Brain microvascular endothelial cell (primary cell): Measurements from ENCODE around the gene ZBED1.

Source experiments
- DNase-seq: peaks from one replicate; pipeline ENCODE4 v3.0.0-alpha.2; 2020
- H3K27ac ChIP-seq: fragments of 250-450 bp; sonication (Bioruptor Pico); 2 replicates; pipeline ENCODE4 v1.5.1; 2020; ENCODE audit warnings: mild to moderate bottlenecking, moderate library complexity
- H3K27me3 ChIP-seq: fragments of 250-450 bp; sonication (Bioruptor Pico); replicated peaks from 2 replicates; pipeline ENCODE4 v1.5.1; 2020; ENCODE audit warnings: mild to moderate bottlenecking
- H3K36me3 ChIP-seq: fragments of 250-450 bp; sonication (Bioruptor Pico); replicated peaks from 2 replicates; pipeline ENCODE4 v1.5.1; 2020; ENCODE audit warnings: mild to moderate bottlenecking
- H3K4me3 ChIP-seq: 2 replicates; pipeline ENCODE4 v1.5.1; 2011; ENCODE audit warnings: low read depth, mild to moderate bottlenecking, control low read depth, low read length, moderate library complexity
- in situ Hi-C: cut with HindIII; loops from 2 replicates; pipeline ENCODE4 v1.10.0; 2017; ENCODE audit warnings: low sequenced_read_pairs, low pct_ligation_motif_present
- TF ChIP-seq, protein P1 (sequence below): IDR thresholded peaks from 2 replicates; pipeline ENCODE4 v1.5.1; 2011; ENCODE audit warnings: low read depth, mild to moderate bottlenecking, moderate library complexity, low read length, control low read depth, inconsistent platforms; ENCODE audit errors: missing control alignments

Gene ZBED1

DNA sequence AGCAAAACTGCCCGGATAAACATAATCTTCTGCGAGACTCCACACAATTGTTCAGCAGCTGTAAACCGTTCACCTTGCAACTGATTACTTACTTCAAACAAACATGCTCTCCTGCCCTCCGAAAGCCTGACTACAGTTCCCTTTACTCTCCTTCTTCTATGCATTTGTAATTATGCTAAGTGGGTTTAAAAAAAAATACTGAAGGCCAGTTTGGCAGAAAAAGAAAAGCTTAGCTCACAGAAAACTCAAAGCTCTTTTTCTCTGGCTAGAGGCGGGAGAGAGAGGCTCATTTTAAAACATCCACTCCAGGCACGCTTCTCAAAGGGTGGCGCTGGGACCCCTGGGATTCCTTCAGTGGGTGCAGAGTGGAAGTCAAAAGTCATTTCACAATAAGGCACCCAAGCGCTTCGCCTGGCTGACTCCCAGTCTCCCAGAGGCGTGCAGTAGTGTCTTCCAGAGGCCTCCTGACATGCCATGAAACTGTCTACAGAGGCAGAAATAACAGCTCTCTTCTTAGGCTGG lies 1.9 kb downstream of the ZBED1 start:
- Histone ChIP-seq H3K27me3 (no peaks in the 10 kb centered on the region), H3K27ac (peak overlapping the region; percentile 34), H3K4me3 (peak overlapping the region; percentile 72), H3K36me3 (peaks cover 6% of the 10 kb centered on the region)
- TF ChIP-seq, protein P1, sequence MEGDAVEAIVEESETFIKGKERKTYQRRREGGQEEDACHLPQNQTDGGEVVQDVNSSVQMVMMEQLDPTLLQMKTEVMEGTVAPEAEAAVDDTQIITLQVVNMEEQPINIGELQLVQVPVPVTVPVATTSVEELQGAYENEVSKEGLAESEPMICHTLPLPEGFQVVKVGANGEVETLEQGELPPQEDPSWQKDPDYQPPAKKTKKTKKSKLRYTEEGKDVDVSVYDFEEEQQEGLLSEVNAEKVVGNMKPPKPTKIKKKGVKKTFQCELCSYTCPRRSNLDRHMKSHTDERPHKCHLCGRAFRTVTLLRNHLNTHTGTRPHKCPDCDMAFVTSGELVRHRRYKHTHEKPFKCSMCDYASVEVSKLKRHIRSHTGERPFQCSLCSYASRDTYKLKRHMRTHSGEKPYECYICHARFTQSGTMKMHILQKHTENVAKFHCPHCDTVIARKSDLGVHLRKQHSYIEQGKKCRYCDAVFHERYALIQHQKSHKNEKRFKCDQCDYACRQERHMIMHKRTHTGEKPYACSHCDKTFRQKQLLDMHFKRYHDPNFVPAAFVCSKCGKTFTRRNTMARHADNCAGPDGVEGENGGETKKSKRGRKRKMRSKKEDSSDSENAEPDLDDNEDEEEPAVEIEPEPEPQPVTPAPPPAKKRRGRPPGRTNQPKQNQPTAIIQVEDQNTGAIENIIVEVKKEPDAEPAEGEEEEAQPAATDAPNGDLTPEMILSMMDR: no peak
- in situ Hi-C loops: no loop called here
- peak; percentile 11 for DNase-seq

DNA sequence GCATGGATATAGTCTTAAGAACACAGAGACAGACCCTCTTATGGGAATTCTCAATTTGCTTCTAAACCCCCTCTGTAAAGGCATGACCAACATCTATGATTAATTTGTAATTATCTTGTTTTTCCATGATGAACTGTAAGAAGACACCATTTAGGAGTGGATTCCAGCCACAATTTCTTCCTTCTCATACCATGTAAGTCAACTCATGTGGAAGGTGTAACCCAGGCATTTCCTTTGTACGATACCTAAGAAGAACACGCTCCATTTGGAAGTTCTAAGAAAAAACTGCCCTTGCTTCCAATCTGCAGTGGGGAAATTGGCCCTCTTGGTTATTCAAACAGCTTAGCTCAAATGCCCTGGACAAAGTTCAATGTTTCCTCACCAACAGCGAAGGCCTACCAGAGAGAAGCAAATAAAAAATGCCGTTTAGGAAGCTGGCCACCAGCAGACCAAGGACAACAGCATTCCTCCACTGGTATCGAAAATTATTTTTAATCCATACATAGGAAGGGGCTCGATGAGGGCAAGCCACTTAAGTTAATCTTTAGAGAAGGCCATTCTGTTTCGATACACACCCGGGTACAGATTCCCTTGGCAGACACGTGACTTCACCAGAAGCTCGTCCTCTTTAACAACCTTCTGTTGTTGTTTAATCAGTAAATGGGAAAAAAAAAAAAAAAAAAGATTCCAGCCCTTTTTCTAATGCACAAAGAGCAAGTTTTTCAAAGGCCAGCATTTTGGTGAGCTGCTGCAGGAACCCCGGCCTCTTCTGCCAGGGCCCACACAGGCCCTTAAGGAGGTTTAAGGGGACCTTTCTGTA lies 2.6 kb downstream of the ZBED1 start:
- H3K27me3 ChIP-seq: no peaks in the 10 kb centered on the region
- TF ChIP-seq, protein P1: no peak
- in situ Hi-C loops: no loop called here
- H3K36me3 ChIP-seq: peaks cover 6% of the 10 kb centered on the region
- peak overlapping the region; percentile 34 for H3K27ac ChIP-seq
- no peak for DNase-seq
- H3K4me3 ChIP-seq: peak overlapping the region; percentile 72

DNA sequence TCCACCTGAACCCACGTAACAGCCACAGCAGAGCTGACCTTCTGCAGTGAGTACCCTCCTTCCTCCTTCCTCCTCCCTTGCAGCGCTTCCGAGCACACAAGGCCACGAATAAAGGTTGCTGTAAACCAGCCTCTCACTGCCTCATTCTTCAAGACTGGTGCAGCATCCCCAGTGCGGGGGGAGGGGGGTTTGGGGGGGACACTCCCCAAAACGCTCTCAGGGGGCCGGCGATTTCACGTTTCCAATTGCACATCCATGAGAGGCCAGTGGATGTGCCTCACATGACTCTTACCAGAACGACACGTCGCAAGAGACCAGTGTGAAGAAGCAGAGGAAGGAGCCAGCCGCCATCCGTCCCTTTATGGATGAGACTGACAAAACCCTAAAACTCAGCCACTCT lies 5.2 kb downstream of the ZBED1 start:
- in situ Hi-C loops: no loop called here
- H3K27ac ChIP-seq: no peak overlapping the region
- H3K4me3 ChIP-seq: no peak overlapping the region
- no peaks in the 10 kb centered on the region for H3K27me3 ChIP-seq
- no peak for DNase-seq
- H3K36me3 ChIP-seq: peaks cover 6% of the 10 kb centered on the region
- TF ChIP-seq, protein P1: no peak

DNA sequence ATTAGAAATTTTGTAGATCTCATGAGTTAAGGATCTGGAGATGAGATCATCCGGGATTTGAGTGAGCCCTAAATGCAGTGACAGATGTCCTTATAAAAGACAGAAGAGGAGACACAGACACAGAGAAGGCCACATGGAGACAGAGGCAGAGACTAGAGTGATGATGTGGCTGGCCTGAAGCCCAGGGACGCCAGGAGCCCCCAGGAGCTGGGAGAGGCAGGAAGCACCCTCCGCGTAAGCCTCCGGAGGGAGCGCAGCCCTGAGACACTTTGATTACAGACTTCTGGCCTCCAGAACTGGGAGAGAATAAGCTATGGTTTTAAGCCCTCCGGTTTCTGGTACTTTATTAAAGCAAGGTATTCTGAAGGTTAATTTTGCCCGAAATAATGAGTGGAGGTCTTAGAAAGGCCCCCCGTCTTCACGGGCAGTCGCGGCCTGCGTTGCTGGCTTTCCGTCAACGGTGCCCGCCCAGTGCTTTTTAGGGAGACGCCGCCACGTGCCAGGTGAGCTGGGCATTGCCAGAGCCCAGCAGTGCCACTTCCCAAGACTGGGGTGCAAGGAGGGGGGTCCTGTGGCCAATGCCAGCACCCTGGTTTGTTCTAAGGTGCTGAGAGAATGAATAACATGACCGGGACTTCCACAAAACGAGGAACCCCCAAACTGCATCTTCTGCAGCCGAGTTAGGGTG lies 8.1 kb downstream of the ZBED1 start:
- in situ Hi-C loops: no loop called here
- H3K27me3 ChIP-seq: no peaks in the 10 kb centered on the region
- H3K4me3 ChIP-seq: no peak overlapping the region
- no peak for DNase-seq
- H3K36me3 ChIP-seq: peaks cover 34% of the 10 kb centered on the region
- TF ChIP-seq, protein P1: no peak
- no peak overlapping the region for H3K27ac ChIP-seq

DNA sequence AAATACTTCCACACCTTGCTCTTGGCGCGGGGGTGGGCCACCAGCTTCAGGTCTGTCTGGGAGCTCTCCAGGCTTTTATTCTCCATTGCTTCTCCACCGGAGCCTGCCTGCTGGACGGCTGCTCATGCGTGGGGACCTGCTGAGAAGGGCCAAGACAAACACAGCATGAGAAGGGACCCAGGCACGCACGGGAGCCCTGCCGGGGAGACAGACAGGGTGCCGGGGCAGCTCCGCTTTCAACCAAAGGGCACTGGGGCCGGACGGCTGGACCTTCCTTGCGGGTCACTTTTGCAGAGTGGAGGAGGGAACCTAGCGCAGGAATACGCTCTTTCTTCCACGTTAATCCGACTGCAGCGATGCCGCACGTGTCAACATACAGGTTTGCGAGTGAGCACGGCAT lies 10.1 kb downstream of the ZBED1 start:
- Histone ChIP-seq H3K4me3 (no peak overlapping the region), H3K36me3 (peaks cover 43% of the 10 kb centered on the region), H3K27ac (no peak overlapping the region), H3K27me3 (no peaks in the 10 kb centered on the region)
- no peak for DNase-seq
- TF ChIP-seq, protein P1: no peak
- in situ Hi-C loops: no loop called here
